ENCODE data around the gene MAPT.
"Not testable (repeated sequence)": the region's sequence is repeated elsewhere in the genome, so short reads cannot be mapped to it uniquely, and the experiment has no call there.

MAPT gene

GRCh38 chr17:45956746-45957145, 62.4 kb downstream of the MAPT start:
- not testable (repeated sequence) for DNase-seq

- DNase-seq, result no peak
These were observed 64.0 kb downstream of the MAPT start for GRCh38 chr17:45958307-45958706.

DNA sequence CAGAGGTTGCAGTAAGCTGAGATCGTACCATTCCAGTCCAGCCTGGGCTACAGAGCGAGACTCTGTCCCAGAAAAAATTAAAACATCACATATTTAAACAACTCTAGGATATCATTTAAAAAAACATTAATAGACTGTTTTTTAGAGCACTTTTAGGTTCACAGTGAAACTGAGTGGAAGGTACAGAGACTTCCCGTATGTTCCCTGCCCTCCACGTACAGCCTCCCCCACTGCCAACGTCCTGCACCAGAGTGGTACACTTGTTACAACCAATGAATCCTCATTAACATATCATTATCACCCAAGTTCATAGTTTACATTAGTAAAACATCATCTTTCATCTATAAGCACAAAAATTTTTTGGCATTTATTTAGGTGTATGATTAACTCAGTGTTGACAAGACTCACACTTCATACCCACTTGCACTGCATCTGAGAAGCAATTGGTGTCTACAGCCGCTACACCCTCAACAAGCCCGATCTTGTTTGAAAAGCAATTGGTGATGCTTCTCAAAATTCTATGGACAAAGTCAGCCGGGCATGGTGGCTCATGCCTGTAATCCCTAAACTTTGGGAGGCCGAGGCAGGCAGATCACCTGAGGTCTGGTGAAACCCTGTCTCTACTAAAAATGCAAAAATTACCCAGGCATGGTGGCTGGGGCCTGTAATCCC, 64.8 kb downstream of the MAPT start:
- DNase-seq, result no peak

DNA sequence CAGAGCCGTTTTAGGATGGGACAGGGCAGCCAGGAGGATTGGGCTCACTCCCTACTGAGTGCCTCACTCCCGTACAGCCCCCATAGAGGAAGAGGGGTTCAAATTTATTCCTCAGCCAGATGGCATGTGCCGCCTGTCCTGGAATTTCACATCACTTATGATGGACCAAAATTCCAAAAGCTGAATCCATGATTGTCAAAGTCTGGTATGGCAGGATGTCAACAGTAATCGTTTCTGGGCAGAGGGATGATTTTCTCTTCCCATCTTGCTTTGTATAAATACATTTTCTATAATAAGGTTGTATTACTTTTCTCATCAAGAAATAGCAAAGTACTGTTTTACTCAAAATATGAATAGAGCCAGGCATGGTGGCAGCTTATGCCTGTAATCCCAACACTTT, 66.0 kb downstream of the MAPT start:
- no peak for DNase-seq

- no peak for DNase-seq
These were observed 66.9 kb downstream of the MAPT start for GRCh38 chr17:45961206-45961605.

GRCh38 chr17:45962221-45962972, 68.0 kb downstream of the MAPT start:
- DNase-seq, result no peak

DNA sequence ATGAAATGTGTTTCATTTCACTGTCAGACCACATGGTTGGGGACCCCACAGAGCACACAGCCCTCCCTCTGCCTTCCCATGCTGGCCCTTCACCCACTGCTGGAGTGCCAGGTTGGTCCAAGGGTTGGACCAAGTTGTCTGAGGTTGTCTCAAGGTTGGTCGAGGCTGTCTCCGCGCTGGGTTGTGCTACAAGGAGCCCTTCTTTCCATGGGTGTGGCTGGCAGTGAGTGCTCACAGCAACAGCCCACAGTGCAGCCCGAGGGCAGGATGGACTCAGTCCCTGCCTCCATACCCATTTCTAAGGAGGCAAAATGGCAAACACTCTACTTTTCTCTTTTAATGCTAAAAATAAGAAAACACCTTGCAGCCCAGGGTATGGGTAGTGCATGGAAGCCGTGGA, 68.9 kb downstream of the MAPT start:
- no peak for DNase-seq

GRCh38 chr17:45963889-45964288, 69.5 kb downstream of the MAPT start:
- no peak for DNase-seq

GRCh38 chr17:45964634-45965033, 70.3 kb downstream of the MAPT start:
- no peak for DNase-seq

DNA sequence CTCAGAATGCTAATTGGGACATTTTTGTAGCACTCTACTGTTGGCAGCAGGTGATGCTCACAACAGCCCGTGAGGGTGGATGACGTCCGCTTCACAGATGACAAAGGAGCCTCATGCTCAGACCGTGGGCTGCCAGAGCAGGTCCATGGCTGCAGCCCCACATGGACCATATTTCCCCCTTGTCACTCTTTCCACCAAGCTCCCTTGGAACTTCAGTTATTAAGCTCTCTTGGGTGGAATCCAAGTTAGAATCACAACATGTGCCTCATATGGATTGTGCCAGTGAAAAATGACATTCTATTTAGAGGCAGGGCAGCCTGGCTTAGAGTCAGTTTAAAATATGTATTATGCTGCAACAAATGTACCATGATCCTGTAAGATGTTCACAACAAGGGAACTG, 71.5 kb downstream of the MAPT start:
- no peak for DNase-seq

DNA sequence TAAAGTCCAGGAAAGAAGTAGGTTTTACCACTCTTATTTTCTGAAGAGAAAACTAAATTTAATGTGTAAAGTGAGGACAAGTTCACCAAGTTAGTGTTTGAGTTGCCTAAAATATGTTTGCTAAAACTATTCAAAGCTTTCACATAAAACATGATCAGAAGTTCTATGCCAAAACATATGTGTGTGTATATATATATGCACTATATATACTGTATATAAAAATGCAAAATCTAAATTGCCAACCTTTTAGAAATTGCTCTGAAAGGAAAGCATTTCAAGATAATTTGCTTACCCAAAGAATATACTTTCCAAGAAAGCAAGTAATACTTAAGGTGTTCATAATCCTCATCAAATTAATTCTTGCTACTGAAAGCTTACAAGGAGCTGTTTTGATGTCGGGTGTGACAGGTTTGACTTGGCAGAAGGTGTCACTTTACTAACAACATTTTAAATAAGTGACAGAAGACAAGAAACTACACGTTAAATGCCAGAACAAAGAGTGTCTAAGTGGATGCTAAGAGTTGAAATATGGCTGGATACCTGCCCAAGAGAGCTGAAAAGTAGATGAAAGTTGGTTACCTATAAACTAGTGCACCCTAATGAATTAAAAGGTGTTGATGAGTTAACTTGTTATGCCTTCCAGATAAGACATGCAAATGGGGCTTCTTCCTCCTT, 72.4 kb downstream of the MAPT start:
- no peak for DNase-seq

DNA sequence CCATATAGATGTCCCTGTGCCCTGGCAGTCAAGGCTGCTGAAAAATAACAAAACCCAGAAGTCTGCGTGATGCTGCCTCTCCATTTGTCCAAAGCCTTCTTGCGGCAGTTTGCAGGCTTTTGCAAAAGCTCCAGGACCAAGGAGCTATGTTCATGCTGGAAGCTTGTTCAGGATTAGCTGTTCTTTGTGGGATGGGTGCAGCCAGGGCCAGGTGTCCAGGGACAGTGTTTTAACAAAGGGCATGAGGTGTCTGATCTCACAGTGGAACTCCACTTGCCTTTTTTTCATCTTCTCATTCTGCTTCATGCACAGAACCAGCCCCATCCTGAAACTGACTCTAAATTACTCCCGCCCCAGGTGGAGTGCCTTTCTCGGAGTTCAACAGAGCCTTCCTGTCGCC, 73.0 kb downstream of the MAPT start:
- no peak for DNase-seq

DNA sequence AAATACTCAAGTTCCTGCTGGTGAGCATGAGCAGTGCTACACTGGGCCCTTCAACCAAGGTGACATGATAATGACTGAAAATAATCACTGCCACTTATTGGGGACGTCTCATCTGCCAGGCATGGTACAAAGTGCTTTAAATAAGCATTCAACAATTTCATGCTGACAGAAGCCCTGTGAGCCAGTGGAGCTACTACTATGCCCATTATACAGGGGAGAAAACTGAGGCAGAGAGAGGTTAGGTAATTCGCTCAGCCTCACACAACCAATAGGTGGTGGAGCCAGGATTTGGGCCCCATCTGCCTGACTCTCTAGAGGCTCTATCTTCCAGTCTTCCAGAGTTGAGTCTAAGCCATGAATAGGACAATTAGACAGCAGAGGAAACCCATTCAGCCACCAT, 74.4 kb downstream of the MAPT start:
- DNase-seq, result no peak

DNA sequence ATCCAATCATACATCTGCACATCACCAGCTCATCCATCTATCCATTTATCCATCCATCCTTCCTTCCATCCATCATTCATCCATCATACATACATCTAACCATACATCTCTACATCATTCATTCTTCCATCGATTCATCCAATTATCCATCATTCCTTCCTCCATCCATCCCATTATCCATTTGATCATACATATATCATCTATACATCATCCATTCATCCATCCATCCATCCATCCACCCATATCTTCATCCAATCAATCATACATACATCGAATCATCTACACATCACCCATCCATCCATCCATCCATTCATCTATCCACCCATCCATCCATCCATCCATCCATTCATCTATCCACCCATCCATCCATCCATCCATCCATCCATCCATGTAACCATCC, 75.4 kb downstream of the MAPT start:
- DNase-seq, result no peak

- DNase-seq, result no peak
These were observed 76.3 kb downstream of the MAPT start for GRCh38 chr17:45970659-45971058.

DNA sequence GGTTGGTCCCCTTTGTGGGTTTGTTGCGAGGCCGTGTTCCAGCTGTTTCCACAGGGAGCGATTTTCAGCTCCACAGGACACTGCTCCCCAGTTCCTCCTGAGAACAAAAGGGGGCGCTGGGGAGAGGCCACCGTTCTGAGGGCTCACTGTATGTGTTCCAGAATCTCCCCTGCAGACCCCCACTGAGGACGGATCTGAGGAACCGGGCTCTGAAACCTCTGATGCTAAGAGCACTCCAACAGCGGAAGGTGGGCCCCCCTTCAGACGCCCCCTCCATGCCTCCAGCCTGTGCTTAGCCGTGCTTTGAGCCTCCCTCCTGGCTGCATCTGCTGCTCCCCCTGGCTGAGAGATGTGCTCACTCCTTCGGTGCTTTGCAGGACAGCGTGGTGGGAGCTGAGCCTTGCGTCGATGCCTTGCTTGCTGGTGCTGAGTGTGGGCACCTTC, 77.4 kb downstream of the MAPT start:
- DNase-seq, result no peak

DNA sequence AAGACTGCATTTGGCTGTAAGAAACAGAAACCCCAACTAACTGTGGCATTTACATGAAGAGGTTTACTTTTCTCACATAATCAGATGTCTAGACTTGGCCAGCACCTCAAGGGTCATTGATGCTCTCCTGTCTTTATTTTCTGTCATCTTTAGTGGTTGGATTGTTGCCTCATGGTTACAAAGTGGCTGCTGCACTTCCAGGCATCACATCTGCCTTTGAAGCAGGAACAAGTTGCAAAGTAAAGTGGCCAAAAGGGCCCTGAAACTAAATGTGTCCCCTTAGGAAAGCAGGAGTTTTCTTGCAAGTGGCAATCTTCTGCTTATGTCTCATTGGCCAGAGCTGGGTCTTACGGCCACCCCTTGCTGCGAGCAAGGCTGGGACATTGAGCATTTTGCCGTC, 78.2 kb downstream of the MAPT start:
- no peak for DNase-seq

- no peak for DNase-seq
These were observed 78.9 kb downstream of the MAPT start for GRCh38 chr17:45973099-45973780.

- no peak for DNase-seq
These were observed 79.8 kb downstream of the MAPT start for GRCh38 chr17:45973946-45974859.

- DNase-seq, result no peak
These were observed 80.7 kb downstream of the MAPT start for GRCh38 chr17:45974916-45975630.

GRCh38 chr17:45975640-45976295, 81.4 kb downstream of the MAPT start:
- DNase-seq, result no peak

Measured in CD4-positive, alpha-beta T cell treated with Interleukin-21 for 1 hour (primary cell).